OCI-LY3 (cell line): Measurements from ENCODE around the gene KCNJ12.
"Not testable (repeated sequence)": the region's sequence is repeated elsewhere in the genome, so short reads cannot be mapped to it uniquely, and the experiment has no call there.

Experiments
- H2AFZ ChIP-seq: fragments of 200-600, 300-600 bp; shearing (Covaris generic); 2 replicates; pipeline ENCODE4 v1.6.0; 2014; ENCODE audit warnings: antibody characterized with exemption, low read depth, low read length
- H3K27ac ChIP-seq: fragments of 200-600, 300-600 bp; sonication (generic); 2 replicates; pipeline ENCODE4 v1.5.1; 2014; ENCODE audit warnings: mild to moderate bottlenecking, low read length, moderate library complexity, mixed read lengths
- H3K27me3 ChIP-seq: fragments of 200-600, 300-600 bp; sonication (generic); 2 replicates; pipeline ENCODE4 v1.6.1; 2014; ENCODE audit warnings: low read depth, low read length, mixed read lengths
- H3K36me3 ChIP-seq: fragments of 200-600, 300-600 bp; sonication (generic); replicated peaks from 2 replicates; pipeline ENCODE3; 2014; ENCODE audit warnings: low read depth, low read length, mixed read lengths
- H3K4me1 ChIP-seq: fragments of 300-600, 200-600 bp; sonication (generic); 2 replicates; pipeline ENCODE4 v1.6.1; 2014; ENCODE audit warnings: low read length, mixed read lengths
- H3K4me2 ChIP-seq: fragments of 200-600, 300-600 bp; sonication (generic); 2 replicates; pipeline ENCODE4 v1.6.1; 2014; ENCODE audit warnings: low read length, mixed read lengths
- H3K4me3 ChIP-seq: fragments of 300-600, 200-600 bp; sonication (generic); 2 replicates; pipeline ENCODE4 v1.5.1; 2014; ENCODE audit warnings: antibody characterized with exemption, mild to moderate bottlenecking, low read length, moderate library complexity
- H3K79me2 ChIP-seq: fragments of 300-600, 200-600 bp; shearing (Covaris generic); 2 replicates; pipeline ENCODE4 v1.6.1; 2014; ENCODE audit warnings: mild to moderate bottlenecking, low read length, mixed read lengths
- H3K9ac ChIP-seq: fragments of 300-600, 200-600 bp; shearing (Covaris generic); 2 replicates; pipeline ENCODE4 v1.6.0; 2014; ENCODE audit warnings: mild to moderate bottlenecking, low read length, moderate library complexity
- H3K9me3 ChIP-seq: fragments of 200-600, 300-600 bp; shearing (Covaris generic); 2 replicates; pipeline ENCODE4 v1.6.1; 2014; ENCODE audit warnings: low read length, mixed read lengths; ENCODE audit not compliant: insufficient read depth
- H4K20me1 ChIP-seq: fragments of 200-600, 300-600 bp; sonication (generic); 2 replicates; pipeline ENCODE4 v1.6.1; 2016; ENCODE audit warnings: low read length, mixed read lengths; ENCODE audit not compliant: insufficient read depth

KCNJ12 gene

DNA sequence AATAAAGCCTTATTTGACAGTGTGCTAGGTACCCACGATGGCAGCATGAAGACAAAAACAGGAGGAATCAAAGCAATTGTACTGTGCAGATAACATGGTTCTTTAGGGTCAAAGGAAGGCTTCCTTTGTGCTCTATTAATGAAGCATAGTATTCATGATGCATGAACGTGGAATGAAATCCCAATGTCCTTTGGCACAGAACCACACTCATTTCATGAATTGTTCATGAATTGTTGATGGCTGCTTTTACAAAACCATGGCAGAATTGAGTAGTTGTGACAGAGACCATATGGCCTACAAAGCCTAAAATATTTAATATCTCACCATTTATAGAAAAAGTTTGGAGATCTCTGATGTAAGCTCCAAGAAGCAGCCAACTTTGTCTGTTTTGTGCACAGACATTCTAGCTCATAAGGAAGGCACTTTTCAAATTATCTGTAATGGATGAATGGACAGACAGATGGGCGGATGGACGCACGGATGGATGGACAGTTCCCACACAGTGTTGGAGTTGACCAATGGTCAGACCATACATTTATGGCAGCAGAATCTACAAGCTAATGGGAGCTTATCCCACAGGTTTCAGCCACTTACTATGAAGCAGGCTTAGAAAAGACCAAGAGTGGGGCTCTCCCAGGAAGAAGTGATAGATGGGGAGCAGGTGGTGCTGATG lies 52.7 kb downstream of the KCNJ12 start:
- H3K27ac ChIP-seq, H3K79me2 ChIP-seq, H3K4me3 ChIP-seq, H3K4me2 ChIP-seq, H3K27me3 ChIP-seq, H3K36me3 ChIP-seq, H3K9ac ChIP-seq, H3K4me1 ChIP-seq, H2AFZ ChIP-seq, H4K20me1 ChIP-seq, H3K9me3 ChIP-seq: not testable (repeated sequence)

DNA sequence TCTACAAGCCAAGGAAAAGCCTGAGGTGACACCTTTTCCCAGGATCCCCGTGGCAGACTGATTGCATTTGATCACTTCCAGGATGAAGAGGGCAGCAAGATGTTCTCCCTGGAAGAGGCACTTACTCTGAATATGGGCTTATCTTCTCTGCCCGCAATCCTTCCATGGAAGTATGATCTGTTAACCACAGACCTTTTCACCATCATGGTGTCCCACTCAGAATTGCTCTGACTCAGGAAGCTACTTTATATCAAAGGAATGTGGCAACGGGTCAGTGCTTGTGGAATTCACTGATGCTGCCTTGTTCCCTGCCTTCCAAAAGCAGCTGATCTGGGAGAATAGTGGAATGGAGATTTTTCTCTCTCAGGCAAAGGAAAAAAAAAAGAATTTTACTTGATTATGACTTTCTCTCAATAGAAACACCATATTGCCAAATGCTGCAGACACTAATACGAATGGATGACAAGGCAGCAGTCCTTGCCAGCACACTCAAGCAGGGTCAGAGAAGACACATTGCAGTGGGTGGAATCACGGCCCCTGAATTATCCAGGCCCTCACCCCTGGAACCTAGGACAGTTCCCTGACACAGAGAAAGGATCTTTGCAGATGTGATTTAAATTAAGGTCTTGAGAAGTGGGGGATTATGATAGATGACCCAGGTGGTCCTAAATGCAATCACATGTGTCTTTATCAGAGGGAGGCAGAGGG lies 53.9 kb downstream of the KCNJ12 start:
- H3K4me3 ChIP-seq, H3K9me3 ChIP-seq, H3K36me3 ChIP-seq, H3K4me1 ChIP-seq, H3K4me2 ChIP-seq, H2AFZ ChIP-seq, H3K79me2 ChIP-seq, H3K9ac ChIP-seq, H4K20me1 ChIP-seq, H3K27me3 ChIP-seq, H3K27ac ChIP-seq: not testable (repeated sequence)

DNA sequence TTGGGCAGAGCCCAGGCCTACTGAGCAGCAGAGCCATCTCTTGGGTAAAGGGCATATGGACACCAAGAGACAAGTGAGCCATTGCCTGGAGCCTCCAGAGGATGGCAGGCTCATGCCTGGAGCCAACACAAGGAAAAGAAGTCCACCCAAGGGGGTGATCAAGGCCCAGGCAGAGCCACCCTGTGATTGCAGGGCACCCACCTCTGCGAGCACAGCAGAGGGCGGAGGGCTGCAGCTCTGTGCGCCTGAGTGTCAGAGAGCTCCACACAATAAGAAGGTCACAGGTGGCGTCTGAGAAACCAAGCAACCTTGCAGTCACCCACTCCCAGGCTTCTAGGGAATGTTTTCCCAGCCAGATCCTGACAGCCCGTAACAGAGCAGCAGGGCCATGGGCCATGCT lies 57.8 kb downstream of the KCNJ12 start:
- not testable (repeated sequence) for H3K36me3 ChIP-seq, H3K27ac ChIP-seq, H4K20me1 ChIP-seq, H3K9me3 ChIP-seq, H3K4me2 ChIP-seq, H3K4me1 ChIP-seq, H2AFZ ChIP-seq, H3K9ac ChIP-seq, H3K4me3 ChIP-seq, H3K27me3 ChIP-seq, H3K79me2 ChIP-seq

DNA sequence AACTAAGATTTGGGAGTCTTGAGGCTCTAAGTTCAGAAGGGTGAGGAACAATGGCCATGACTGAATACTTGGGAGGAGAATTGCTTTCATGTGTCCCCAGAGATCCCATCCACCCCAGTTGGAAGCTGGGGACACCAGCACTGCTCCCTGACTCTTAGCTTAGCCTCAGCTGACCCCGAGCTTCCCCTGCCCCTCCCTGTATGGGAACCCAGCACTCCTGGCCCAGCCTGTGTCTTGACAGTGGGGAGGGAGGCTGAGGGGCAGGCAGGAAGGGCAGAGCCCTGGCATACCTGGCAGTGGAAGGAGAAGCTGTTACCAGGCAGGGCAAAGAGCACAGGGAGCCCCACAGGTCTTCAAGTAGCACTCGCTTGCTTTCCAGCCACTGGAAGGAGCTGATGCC lies 58.8 kb downstream of the KCNJ12 start:
- H3K36me3 ChIP-seq, H2AFZ ChIP-seq, H4K20me1 ChIP-seq, H3K4me1 ChIP-seq, H3K9ac ChIP-seq, H3K4me3 ChIP-seq, H3K79me2 ChIP-seq, H3K4me2 ChIP-seq, H3K27me3 ChIP-seq, H3K27ac ChIP-seq, H3K9me3 ChIP-seq: not testable (repeated sequence)

DNA sequence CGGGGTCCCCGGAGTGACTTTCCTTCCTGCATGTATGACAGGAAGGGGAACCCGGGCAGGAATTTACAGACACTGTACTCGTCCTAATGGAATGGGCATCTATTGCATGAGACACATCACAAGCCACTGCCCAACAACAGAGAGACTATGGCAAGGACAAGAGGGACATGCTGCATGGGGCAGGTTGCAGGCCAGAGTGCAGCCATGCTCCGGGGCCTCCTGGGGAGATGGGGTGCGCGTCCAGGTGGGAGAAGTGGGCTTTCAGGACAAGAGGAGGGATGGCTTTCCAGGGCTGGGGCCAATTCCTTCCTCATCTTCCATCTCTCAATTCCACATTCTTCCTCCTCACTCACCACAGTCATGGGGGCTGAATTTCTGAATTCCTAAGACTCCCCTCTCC lies 60.3 kb downstream of the KCNJ12 start:
- H2AFZ ChIP-seq, H4K20me1 ChIP-seq, H3K79me2 ChIP-seq, H3K27me3 ChIP-seq, H3K9ac ChIP-seq, H3K9me3 ChIP-seq, H3K4me3 ChIP-seq, H3K27ac ChIP-seq, H3K36me3 ChIP-seq, H3K4me2 ChIP-seq, H3K4me1 ChIP-seq: not testable (repeated sequence)

DNA sequence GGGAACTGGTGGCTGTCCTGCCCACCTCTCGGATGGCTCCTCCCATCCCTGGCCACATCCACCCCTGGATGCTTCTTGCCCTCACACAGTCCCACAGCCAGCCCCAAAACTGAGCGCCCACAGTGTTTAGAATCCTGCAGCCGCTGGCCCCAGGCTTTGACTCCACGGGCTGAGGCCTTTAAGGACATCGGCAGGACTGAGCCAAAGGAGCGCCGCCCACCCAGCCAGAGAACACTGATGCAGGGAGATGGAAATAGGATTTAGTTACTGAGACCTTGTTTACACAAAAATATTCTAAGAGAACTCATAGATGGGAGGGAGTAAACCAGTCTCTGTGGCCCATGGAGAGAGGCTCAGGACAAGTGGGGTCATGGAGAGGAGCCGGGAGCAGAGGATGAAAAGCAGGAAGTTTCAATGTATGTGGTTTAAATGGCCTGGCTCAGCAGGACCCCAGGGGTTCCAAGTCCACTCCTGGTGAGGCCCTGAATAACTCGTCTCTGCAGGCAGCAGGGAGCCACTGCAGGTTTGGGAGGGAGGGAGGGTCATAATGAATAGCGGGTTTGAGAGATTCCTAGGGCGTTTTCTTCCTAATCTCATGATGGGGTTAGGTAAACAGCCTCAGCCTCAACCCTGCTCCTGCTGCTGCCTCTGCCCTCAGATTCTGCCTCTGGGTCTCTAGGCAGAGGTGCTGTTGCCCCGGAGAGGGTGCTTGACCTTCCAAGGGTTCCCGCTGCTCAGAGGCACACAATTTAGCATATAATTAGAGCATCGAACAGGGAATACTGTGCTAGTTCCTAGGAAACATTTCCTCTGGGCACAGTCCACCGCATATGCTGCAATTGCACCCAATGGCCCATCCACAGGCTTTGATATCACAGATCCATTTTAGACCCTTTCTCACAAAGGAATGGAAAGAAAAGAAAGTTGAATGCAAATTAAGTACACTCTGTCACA lies 61.0 kb downstream of the KCNJ12 start:
- not testable (repeated sequence) for H3K9ac ChIP-seq, H3K9me3 ChIP-seq, H3K4me1 ChIP-seq, H3K4me2 ChIP-seq, H2AFZ ChIP-seq, H3K27me3 ChIP-seq, H3K36me3 ChIP-seq, H3K4me3 ChIP-seq, H4K20me1 ChIP-seq, H3K79me2 ChIP-seq, H3K27ac ChIP-seq

DNA sequence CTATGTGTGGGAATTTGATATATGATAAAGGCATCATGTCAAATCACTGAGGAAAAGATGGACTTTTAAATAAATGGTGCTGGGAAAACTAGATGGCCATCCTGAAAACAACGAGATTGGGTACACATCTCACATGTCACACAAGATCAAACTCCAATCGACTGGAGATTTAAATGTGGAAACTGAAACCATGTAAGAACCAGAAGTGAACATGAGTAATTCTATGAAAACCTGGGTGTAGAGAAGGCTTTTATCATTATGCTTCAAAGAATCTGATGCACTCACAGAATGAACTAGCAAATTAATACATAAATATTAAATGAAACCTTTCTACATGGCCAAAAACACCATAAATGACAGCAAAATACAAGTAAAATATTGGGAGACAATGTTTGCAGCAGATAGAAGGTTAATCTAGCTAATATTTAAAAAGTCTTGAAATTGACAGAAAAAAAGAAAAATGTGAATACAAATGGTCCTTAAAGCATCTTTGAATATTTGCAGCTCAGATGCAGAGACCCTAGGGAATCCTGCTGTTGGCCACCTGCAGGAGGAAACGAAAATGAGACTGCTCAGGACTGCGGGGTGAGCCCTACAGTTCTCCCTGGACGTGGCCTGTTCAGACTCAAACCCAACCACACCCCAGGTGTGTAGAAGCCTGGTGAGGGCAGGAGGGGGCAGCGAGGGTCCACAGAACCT lies 62.3 kb downstream of the KCNJ12 start:
- not testable (repeated sequence) for H3K4me1 ChIP-seq, H3K79me2 ChIP-seq, H3K9me3 ChIP-seq, H3K9ac ChIP-seq, H3K27me3 ChIP-seq, H3K36me3 ChIP-seq, H3K4me2 ChIP-seq, H2AFZ ChIP-seq, H4K20me1 ChIP-seq, H3K27ac ChIP-seq, H3K4me3 ChIP-seq

DNA sequence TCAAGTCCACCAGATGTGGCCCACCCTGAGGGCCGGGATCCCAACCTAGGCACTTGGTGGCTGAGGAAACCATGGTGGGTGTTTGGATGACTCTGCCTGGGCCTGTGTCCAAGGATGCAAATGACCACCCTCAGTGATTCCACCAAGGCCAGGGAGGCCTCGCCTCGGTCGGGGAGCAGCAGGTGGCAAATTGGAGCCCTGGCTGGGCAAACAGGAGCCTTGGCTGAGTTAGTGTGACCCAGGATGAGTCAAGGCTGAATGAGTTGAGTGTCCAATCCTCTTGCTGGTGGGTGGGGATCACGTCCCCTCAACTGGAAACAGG lies 62.8 kb downstream of the KCNJ12 start:
- not testable (repeated sequence) for H3K36me3 ChIP-seq, H3K9ac ChIP-seq, H3K9me3 ChIP-seq, H3K79me2 ChIP-seq, H2AFZ ChIP-seq, H3K4me3 ChIP-seq, H3K27me3 ChIP-seq, H3K27ac ChIP-seq, H4K20me1 ChIP-seq, H3K4me1 ChIP-seq, H3K4me2 ChIP-seq
